DMS 273 (cell line): ENCODE data around the gene CROCC2.
A peak's percentile ranks its signal among the peaks of the same experiment; 100 is the strongest.

Source experiments
- DNase-seq: peaks from one replicate; lab custom pipeline; 2025; ENCODE audit not compliant: unreplicated experiment; lab: John Stamatoyannopoulos, UW

Gene CROCC2

DNA sequence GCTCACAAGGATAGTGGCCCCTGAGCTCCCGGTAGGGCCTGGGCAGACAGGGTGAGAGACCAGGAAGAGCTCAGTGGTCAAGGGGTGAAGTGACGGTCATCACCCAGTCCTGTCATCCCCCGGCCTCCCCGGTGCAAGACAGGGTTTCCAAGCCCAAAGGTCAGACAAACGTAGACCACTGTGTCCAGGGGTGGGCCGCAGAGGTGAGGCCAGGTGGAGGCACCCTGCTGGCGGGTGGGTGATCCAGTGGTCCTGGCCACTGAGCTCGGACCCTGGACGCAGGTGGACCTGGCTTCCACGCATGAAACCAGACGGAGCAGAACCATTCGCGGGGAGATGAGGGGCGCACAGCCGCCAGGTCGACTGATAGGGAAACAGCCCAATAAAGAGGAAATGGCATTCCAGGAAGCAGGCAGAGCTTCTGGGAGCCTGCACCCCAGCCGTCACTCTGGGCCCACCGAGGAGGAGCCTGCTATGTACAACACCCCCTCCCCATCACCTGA, 77.9 kb downstream of the CROCC2 start:
- peak; percentile 44 for DNase-seq

DNA sequence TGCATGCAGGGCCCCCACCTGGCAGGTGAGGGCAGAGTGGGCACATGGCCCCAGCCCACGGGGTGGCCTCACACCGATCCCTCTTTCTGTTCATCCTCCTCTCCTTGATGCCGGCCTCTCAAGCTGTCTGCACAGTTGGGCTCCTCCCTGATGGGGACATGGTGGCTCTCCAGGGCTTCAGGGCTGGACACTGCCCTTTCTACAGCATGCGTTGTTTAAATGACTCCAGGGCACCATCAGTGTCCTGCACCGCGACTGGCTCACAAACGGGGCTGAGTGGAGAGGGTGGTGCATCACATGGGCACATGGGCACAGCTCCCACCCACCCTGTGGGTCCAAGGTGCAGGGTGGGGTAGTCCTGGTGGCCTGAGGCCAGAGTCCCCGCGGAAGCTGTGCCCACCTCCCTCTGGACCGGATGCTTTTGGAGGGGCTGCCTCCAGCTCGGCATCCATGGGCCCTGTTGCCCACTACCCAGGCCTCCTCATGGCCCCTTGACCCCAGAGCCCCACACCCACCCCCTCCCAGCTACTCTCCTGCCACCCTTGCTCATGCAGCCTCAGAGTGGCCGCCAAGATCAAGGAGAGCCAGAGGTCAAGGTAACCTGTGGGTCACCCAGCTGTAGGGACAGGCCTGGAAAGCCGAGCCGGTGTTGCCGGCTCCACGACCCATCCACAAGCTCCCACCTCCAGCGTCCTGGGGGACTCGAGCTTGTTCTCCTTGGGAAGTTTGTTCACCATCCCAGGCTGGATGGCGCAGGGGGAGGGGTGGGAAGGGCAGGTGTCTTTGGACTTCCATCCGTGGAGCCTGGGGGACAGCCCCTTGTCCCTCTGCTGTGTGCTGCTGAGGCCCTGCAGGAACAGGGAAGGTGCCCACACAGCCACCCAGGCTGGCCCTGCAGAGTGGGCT, 80.0 kb downstream of the CROCC2 start:
- DNase-seq = no peak

DNA sequence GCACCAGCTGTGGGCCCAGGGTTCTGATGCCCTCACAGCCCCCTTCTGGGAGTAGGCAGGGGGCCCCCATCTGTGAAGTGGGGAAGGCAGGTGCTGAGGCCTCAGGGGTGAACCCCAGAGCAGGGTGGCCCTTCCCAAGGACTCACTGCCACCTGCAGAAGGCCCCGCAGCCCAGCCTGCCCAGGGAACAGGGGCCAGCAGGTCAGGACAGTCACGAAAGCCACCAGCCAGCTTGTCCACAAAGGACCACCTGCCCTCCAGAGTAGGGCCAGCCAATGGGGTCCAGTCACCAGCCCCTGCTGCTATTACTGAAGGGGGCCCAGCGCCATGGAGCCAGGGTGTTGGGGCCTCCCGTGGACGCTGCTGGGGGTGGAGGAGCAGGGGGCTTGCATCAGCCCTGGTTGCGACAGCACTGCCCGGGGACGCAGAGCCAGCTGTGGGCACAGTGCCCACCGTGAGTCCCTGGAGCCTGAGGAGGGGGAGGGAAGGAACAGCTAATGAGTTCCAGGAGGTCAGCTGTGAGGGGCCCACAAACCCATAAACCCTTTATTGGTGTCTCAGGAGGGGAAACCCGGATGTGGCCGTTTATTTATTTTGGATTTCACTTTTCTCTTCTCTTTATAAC, 80.8 kb downstream of the CROCC2 start:
- DNase-seq = no peak

DNA sequence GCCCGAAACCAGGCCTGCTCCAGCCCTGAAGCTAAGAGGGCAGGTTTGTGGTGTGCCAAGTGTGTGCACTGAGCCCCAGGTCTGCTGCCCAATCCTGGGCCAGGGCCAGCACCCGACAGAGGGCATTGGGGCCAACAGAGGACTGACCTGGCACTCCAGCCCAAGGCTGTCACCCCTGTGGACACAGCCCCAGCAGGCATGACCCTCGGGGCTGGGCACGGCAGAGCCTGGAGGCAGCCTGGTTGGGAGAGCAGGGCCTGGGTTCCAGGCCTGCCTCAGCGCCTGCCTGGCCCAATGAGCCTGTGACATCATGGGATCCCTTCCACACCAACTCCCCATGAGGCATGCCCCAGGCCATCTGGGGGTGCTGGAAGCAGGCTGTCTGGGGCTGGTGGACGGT, 81.5 kb downstream of the CROCC2 start:
- DNase-seq = no peak

DNA sequence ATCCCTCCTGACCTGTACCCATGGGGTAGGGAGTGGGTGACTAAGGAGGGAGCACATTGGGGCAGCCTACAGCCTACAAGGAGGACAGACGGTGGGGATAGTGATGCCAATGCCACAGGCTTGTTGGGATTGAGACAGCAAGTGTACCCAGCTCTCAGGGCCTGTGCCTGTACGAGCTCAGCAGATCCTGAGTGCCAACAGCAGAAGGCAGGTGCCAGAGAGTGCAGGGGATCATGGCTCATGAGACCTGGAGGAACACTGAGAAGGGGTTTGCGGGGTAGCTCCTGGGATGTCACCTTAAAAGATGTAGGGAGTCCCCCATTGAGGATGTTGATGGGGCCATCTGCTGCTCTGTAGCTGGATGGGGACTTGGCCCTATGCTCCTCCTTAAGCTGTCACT, 82.0 kb downstream of the CROCC2 start:
- DNase-seq = peak; percentile 67

DNA sequence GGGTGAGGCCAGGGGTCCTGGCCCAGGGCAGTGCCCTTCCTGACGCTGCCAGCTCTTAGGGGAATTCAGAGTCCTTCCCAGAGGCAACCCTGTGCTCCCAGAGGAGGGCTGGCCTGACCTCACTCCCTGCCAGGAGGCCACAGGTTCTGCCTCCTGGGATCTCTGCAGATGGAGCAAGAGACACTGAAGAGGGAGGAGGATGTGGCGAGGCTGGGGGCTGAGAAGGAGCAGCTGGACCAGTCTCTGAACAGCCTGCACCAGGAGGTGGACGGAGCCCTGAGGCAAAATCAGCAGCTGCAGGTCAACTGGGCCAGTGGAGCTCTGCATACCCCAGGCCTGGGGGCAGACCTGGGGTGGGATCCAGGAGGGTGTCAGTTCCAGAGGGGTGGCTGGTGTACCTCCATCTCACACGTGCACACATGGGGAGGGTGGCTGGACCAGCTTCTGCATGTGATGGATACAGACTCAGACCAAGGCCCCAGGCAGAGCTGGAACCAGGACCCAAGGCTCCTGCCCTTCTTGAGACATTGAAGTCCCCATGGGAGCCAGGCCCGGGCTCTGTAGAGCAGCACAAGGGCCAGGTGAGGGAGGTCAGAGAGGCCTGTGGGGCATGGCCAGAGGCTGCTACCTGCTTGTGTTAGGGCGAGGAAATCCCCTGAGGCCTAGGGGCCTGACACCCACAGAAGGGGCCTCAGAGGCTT, 82.6 kb downstream of the CROCC2 start:
- no peak for DNase-seq

DNA sequence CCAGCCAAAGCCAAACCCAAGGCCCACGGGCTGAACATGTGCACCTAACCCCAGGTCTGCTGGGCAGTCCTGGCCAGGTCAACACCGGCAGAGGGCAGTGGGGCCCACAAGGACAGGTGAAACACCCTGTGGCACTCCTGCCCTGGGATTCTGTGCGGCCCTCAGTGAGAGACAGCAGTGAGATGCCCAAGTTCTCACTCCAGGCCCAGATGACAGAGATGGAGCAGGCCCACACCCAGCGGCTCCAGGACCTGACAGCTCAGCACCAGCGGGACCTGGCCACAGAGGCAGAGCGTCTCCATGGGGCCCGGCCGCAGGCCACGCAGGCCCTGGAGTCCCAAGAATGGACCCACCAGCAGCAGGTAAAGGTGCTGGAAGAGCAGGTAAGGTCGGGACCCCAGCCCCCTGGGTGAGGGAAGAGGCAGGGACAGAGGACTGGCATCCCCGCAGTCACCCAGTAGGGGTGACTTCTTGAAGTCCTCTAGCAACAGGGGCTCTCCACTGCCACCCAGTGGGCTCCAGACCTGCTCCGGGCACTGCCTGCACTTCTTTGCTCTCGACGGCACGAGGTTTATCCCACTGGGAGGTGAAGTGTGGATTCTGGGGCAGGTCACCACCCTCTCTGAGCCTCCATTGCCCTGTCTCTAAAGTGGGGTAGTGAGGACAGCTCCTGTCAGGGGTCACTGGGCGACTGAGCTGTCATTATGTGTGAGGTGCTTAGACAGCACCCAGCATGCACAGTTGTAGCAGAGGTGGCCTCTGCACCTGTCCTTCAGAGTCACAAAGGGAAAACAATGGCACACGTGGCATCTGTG, 83.5 kb downstream of the CROCC2 start:
- DNase-seq = peak; percentile 48

DNA sequence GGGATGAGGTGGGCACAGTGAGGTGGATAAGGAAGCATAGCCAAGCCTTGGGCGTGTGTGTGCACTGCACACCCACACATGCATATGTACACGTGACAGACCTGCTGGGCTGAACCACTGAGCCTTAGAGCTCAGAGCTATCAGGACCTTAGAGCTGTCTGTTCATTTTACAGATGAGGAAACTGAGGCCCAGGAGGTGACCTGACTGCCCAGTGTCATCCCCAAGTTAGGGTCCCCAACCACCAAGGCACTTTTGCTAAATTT, 84.1 kb downstream of the CROCC2 start:
- DNase-seq = no peak

DNA sequence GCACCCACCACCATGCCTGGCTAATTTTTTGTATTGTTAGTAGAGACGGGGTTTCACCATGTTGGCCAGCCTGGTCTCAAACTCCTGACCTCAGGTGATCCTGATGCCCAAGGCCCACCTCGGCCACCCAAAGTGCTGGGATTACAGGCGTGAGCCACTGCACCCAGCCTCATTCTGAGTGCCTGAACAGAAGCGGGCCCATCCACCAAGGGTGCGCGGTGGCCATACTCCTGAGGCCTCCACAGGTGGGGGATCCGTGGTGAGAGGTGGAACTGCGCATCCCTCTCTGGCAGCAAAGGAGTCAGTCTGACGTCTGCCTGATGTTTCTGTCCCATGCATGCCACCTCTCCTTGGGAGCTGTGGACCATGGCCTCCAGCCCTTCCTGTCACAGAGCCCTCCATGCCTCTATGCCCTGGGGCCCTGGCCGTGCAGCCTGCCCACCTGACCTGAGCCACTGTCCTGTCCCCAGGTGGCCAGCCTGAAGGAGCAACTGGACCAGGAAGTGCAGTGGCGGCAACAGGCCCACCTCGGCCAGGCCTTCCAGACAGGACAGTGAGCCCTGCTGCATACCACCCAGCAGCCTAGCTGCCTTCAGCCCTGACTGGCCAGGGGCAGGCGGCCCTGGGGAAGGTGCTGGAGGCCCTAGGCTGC, 84.7 kb downstream of the CROCC2 start:
- DNase-seq = no peak

DNA sequence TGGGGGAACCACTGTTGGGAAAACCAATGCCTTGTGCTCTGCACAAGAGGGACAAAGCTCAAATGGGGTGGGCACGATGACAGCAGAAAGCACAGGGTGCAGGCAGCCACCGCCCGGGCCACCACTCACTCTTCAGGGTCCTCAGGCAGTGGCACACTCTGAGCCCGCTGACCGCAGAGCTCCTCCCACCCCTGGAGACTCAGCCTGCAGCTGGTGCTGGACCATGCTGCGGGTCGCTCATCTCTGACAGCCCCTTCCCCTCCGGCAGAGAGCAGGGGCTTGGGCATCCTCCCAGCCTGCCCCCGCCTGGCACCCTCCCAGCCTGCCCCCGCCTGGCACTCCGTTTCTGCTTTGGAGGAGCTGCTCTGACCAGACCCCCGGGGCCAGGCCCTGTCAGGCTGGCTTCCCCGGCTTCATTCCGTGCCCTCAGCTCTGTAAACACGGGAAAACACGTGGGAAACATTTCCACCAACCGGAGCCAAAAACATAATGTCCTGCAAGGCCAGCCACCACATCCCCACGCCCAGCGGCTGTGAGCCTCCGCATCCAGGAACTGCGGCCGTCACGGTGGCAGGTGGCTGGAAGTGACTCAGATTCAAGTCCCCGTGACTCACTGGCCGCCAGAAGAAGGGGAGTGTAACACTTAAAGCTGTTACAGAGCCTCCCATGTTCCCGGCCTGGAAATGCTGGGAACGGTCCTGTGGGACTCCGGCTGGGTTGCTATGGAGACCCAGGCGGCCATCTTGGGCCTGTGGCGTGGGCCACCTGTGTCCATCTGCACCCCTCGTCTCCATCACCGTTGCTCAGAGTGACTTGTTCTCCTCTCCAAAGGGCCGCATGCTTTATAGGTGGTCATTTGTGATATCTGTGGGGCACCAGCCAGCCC, 85.5 kb downstream of the CROCC2 start:
- DNase-seq = peak; percentile 87

DNA sequence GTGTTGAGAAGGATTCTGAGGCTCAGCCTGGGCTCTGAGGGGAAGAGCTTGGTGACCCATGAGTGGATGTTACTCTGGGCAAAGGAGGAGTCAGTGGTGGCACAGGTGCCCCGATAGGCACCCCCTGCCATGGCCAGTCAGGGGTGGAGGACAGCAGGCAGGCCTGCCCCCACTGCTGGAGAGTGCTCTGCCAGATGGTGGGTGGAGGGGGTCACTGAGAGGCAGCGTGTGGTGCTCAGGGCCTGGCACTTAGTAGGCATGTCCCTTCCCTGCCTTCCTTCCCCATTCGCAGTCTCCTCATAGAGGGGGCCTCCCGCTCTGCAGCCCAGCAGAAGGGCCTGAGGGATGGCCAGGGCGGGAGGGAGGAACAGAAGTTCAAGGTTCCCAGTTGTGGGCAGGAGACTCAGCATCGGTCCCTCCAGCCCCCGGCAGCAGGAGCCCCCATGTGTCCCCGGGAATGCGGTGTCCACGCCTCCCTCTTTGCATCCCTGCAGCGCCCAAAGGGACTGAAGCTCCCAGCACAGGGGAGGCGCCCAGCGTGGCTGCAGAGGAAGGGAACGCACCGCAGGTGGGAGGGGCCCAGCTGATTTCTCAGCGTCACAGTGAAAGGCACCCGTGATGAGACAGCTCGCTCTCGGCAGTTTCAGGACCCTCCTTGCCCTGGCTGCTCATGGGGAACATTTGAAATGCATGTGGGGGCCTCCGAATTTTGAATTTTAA, 86.6 kb downstream of the CROCC2 start:
- DNase-seq = no peak

DNA sequence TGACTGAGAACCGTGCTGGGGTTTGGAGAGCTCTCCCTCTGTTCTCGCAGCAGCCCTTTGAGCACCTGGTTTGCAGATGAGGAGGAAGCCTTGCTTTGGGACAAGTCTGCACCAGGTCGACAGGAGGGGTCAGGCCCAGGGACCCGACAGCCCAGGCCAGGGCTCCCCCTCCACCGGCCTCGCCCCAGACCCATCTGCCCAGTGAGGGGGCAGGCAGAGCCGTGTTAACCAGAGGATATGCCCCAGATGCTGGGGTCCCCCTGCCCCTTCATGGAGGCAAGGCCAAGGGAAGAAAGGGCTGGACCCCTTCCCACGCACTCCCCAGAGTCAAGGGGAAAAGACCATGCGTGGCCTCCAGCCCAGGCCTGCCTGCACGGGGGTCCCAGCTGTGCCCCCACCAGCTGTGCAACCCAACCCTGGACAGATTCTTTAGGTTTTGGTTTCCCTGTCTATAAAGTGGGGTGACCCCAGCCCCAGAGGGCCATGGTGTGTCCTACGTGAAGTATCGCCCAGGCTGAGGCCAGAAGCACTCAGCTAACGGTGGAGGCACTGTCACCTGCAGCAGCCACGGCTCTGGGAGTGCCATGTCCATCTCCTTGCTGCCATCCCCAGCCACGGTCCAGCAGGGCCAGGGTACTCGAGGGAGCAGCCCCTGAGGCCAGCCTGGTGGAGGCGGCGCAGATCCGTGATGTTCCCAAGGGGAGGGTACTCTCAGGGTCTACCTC, 87.5 kb downstream of the CROCC2 start:
- no peak for DNase-seq

DNA sequence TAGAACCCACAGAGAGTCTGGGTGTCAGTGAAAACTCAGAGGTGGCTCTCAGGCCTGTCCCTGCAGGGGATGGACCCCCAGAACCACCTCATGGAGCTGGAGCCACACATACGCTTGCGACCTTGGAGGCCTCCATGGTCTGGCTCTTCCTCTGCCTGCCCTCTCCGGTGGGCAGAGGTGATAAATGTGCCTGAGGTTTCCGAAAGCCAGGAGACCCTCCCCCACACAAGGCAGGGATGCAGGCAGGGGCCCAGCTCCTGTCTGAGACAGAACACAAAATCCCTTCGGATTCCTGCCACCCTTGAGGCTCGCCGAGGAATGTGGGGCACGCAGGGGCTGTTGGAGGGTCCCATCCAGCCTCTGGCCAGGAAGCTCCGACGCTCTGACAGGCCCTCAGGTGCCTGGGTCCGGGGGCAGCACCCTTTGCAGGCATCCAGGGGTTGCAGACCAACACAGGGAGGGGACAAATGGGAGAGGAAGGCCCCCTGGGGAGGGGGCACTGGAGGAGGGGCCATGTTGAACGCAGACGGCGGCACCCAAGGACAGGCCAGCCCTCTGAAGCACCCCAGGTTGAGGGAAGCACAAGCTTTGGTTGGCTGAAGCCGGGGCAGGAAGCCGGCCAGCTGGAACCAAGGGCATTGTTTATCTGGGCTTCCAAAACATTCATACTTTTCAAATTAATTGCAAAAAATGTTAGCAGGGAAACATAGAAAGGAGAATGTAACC, 88.2 kb downstream of the CROCC2 start:
- DNase-seq = no peak

DNA sequence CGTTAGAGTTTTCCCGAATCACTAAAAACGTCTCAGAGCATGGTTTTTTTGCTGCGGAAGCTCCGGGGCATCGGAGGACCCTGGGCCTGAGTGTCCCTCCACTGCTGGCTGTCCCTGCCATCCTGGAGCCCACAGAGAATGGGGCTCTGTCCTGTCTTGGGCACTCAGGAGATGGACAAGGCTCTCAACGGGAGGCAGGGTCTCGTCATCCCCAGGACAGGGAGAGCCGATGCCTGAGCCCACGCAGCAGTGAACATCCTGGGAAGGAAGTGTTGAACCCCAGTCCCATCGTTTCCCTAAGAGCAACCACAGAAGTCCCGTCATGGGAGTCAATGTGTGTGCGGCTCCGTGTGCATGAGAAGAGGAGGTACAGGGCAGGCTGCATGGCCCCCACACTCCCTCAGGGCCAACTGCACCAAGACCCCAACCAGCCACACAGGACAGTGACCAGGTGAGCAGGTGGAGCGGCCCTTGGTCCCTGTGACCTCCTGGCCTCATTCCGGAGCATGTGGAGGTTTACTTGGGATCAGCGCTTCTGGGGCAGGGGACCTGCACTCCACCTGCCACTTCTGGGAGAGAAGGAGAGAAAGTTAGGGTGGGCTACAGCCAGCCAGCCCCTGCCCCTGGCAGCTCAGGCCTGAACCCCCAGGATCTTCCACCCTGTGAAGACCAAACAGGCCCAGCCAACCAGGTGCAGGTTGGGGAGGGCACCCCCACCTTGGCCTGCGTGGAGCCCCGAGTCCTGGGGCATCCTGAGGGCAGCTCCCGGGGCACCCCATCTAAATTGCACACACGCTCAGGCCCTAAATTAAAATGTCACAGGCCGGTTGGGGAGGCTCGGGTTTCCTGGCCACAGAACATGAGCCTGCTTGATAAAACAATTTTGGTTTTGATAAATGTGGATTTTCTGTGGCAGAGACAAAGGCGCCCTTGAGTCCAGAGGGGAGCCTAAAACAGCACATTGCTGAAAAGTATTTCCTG, 89.2 kb downstream of the CROCC2 start:
- DNase-seq = no peak

DNA sequence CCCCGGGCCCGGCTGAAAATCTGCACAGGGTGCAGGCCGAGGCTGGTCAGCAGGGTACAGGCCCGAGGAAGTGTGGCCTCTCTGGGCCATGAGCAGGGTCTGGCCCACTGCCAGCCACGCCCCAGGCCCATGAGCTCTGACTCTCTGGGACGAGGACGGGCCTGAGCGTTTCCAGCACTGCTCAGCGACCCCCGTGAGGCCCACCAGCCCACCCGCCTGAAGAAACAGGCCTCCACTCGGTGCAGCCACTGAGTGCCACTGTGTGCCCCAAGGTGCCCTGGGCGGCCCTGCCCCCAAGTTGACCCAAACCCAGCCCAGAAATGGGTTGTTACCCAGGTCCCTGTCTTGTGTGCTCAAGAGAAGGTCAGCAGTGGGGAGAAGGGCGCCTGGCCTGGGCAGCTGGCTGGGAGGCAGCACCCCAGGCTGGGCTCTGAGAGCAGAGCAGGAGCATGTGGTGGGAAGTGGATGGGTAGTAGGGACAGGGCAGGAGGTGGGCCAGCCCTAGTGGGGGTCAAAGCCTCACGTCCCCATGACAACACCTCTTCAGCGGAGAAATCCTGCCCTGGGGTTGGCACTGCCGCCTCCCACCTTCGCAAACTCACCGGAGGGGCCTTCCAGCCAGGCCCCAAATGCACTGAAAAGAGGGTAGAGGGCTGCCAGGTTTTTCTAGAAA, 90.2 kb downstream of the CROCC2 start:
- no peak for DNase-seq

DNA sequence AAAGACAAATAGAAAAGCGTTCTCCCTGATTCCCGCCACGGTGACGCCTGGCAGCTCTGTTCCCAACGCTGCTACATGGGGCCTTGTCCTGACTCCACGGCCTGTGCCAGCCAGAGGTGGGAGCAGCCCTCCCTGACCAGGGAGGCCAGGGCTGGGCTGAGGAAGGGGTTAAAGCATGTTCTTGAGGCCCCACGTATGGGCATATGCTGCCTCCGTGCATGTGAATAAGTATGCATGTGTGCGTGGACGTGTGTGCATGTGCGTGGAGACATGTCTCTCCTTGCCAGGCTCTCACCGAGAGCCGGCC, 90.7 kb downstream of the CROCC2 start:
- no peak for DNase-seq
